HG03354 (cell line): ENCODE measurements around the gene MRGPRX4.

Source experiments
- ATAC-seq: cut with Tn5 transposase; IDR thresholded peaks from one replicate; pipeline ENCODE4 v1.9.1; 2021; ENCODE audit warnings: mild to moderate bottlenecking; ENCODE audit not compliant: unreplicated experiment, poor library complexity, severe bottlenecking

The MRGPRX4 gene

GRCh38 chr11:18204220-18204619 lies 31.6 kb downstream of the MRGPRX4 start:
- ATAC-seq, result no peak

GRCh38 chr11:18204771-18205170 lies 32.1 kb downstream of the MRGPRX4 start:
- ATAC-seq, result no peak

GRCh38 chr11:18209058-18209457 lies 36.4 kb downstream of the MRGPRX4 start:
- no peak for ATAC-seq

- ATAC-seq, result no peak
Observed at GRCh38 chr11:18221274-18221876, 48.7 kb downstream of the MRGPRX4 start.

GRCh38 chr11:18222814-18223421 lies 50.3 kb downstream of the MRGPRX4 start:
- no peak for ATAC-seq
